ENCODE measurements around the gene ZFYVE1. TPM values are rescaled to one million over a fixed set of nuclear protein-coding genes. Genes with fewer than 3 reads are reported as not detected.

The ZFYVE1 gene
- polyA plus RNA-seq, 1 experiment, result 31.6 TPM

- no peak for DNase-seq (ENCODE audit: low read depth)
- Histone ChIP-seq H3K36me3 (ENCODE audit: control insufficient read depth, insufficient read depth, low read length) (peaks cover 4% of the 10 kb centered on the region), H3K27me3 (ENCODE audit: control insufficient read depth, insufficient read depth, low read length) (no peaks in the 10 kb centered on the region), H3K4me3 (ENCODE audit: low read depth, low read length) (no peak overlapping the region)
- ChIA-PET CTCF (no interaction called here), POLR2A (no interaction called here)
- TF ChIP-seq CTCF (IDR thresholded peaks at IDR 0.05; ENCODE audit: insufficient read depth, low read depth, low read length), result no peak
These were observed 40.0 kb downstream of the ZFYVE1 start for GRCh38 chr14:72986857-72987256.

- H3K36me3 ChIP-seq (ENCODE audit: control insufficient read depth, insufficient read depth, low read length), result peaks cover 4% of the 10 kb centered on the region
- POLR2A ChIA-PET, result no interaction called here
- CTCF ChIA-PET, result no interaction called here
- no peaks in the 10 kb centered on the region for H3K27me3 ChIP-seq (ENCODE audit: control insufficient read depth, insufficient read depth, low read length)
- no peak overlapping the region for H3K4me3 ChIP-seq (ENCODE audit: low read depth, low read length)
- no peak for TF ChIP-seq CTCF (IDR thresholded peaks at IDR 0.05; ENCODE audit: insufficient read depth, low read depth, low read length)
- no peak for DNase-seq (ENCODE audit: low read depth)
These were observed 40.7 kb downstream of the ZFYVE1 start for GRCh38 chr14:72986214-72986613.

GRCh38 chr14:72982146-72982708 is 44.7 kb downstream of the ZFYVE1 start:
- no peak for TF ChIP-seq CTCF (IDR thresholded peaks at IDR 0.05; ENCODE audit: insufficient read depth, low read depth, low read length)

GRCh38 chr14:72980863-72981262 is 46.0 kb downstream of the ZFYVE1 start:
- TF ChIP-seq CTCF (IDR thresholded peaks at IDR 0.05; ENCODE audit: insufficient read depth, low read depth, low read length), result no peak
- Histone ChIP-seq H3K27me3 (ENCODE audit: control insufficient read depth, insufficient read depth, low read length) (no peaks in the 10 kb centered on the region), H3K36me3 (ENCODE audit: control insufficient read depth, insufficient read depth, low read length) (peaks cover 9% of the 10 kb centered on the region), H3K4me3 (ENCODE audit: low read depth, low read length) (no peak overlapping the region)
- no peak for DNase-seq (ENCODE audit: low read depth)
- POLR2A ChIA-PET, result no interaction called here
- CTCF ChIA-PET, result interaction anchor here (1.4 kb wide), 1 partner anchor 467 kb away, joined by 4 read pairs; no protein-coding TSS in a partner anchor

More at GRCh38 chr14:72982146-72982708, 44.7 kb downstream of the ZFYVE1 start:
- ChIA-PET CTCF (interaction anchor here (1.4 kb wide), 1 partner anchor 468 kb away, joined by 4 read pairs; no protein-coding TSS in a partner anchor), POLR2A (no interaction called here)
- H3K36me3 ChIP-seq (ENCODE audit: control insufficient read depth, insufficient read depth, low read length), result peaks cover 9% of the 10 kb centered on the region
- H3K27me3 ChIP-seq (ENCODE audit: control insufficient read depth, insufficient read depth, low read length), result no peaks in the 10 kb centered on the region
- no peak for DNase-seq (ENCODE audit: low read depth)
- no peak overlapping the region for H3K4me3 ChIP-seq (ENCODE audit: low read depth, low read length)

- Histone ChIP-seq H3K36me3 (ENCODE audit: control insufficient read depth, insufficient read depth, low read length) (peaks cover 25% of the 10 kb centered on the region), H3K27me3 (ENCODE audit: control insufficient read depth, insufficient read depth, low read length) (no peaks in the 10 kb centered on the region), H3K4me3 (ENCODE audit: low read depth, low read length) (no peak overlapping the region)
- TF ChIP-seq CTCF (IDR thresholded peaks at IDR 0.05; ENCODE audit: insufficient read depth, low read depth, low read length), result no peak
- DNase-seq (ENCODE audit: low read depth), result no peak
- ChIA-PET CTCF (interaction anchor here (0.8 kb wide), 1 partner anchor 9 kb away, joined by 3 read pairs; no protein-coding TSS in a partner anchor), POLR2A (no interaction called here)
These were observed 48.0 kb downstream of the ZFYVE1 start for GRCh38 chr14:72978856-72979255.
